Measurements from ENCODE around the gene TSNAX. TPM values are rescaled to one million over a fixed set of nuclear protein-coding genes. Genes with fewer than 3 reads are reported as not detected.

The TSNAX gene
- total and polyA plus RNA-seq, 2 of the 8 experiments (the other 6 are each of a cell fraction or from before 2014, with no cell fraction given) = 7.7 to 34.0 TPM

DNA sequence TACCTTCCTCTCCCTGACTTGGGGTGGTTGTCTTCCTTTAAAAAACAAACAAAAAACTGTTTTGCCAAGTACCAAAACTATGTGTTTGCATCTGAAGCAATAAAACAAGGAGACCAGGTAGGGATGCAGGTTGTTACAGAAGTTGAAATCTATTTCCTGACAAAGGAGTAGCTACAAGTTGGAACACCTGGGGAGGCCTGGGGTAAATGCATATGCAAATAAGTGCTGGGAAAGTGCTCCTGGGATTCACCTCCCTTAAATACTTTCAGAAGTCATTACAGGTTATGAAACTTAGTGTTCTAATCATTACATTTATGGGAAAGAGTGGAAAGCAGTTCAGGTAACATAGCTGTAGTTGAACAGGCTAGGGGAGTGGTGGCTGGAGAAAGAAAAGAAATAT, 1.9 kb upstream of the TSNAX start (continued):
- TF ChIP-seq, protein P1, sequence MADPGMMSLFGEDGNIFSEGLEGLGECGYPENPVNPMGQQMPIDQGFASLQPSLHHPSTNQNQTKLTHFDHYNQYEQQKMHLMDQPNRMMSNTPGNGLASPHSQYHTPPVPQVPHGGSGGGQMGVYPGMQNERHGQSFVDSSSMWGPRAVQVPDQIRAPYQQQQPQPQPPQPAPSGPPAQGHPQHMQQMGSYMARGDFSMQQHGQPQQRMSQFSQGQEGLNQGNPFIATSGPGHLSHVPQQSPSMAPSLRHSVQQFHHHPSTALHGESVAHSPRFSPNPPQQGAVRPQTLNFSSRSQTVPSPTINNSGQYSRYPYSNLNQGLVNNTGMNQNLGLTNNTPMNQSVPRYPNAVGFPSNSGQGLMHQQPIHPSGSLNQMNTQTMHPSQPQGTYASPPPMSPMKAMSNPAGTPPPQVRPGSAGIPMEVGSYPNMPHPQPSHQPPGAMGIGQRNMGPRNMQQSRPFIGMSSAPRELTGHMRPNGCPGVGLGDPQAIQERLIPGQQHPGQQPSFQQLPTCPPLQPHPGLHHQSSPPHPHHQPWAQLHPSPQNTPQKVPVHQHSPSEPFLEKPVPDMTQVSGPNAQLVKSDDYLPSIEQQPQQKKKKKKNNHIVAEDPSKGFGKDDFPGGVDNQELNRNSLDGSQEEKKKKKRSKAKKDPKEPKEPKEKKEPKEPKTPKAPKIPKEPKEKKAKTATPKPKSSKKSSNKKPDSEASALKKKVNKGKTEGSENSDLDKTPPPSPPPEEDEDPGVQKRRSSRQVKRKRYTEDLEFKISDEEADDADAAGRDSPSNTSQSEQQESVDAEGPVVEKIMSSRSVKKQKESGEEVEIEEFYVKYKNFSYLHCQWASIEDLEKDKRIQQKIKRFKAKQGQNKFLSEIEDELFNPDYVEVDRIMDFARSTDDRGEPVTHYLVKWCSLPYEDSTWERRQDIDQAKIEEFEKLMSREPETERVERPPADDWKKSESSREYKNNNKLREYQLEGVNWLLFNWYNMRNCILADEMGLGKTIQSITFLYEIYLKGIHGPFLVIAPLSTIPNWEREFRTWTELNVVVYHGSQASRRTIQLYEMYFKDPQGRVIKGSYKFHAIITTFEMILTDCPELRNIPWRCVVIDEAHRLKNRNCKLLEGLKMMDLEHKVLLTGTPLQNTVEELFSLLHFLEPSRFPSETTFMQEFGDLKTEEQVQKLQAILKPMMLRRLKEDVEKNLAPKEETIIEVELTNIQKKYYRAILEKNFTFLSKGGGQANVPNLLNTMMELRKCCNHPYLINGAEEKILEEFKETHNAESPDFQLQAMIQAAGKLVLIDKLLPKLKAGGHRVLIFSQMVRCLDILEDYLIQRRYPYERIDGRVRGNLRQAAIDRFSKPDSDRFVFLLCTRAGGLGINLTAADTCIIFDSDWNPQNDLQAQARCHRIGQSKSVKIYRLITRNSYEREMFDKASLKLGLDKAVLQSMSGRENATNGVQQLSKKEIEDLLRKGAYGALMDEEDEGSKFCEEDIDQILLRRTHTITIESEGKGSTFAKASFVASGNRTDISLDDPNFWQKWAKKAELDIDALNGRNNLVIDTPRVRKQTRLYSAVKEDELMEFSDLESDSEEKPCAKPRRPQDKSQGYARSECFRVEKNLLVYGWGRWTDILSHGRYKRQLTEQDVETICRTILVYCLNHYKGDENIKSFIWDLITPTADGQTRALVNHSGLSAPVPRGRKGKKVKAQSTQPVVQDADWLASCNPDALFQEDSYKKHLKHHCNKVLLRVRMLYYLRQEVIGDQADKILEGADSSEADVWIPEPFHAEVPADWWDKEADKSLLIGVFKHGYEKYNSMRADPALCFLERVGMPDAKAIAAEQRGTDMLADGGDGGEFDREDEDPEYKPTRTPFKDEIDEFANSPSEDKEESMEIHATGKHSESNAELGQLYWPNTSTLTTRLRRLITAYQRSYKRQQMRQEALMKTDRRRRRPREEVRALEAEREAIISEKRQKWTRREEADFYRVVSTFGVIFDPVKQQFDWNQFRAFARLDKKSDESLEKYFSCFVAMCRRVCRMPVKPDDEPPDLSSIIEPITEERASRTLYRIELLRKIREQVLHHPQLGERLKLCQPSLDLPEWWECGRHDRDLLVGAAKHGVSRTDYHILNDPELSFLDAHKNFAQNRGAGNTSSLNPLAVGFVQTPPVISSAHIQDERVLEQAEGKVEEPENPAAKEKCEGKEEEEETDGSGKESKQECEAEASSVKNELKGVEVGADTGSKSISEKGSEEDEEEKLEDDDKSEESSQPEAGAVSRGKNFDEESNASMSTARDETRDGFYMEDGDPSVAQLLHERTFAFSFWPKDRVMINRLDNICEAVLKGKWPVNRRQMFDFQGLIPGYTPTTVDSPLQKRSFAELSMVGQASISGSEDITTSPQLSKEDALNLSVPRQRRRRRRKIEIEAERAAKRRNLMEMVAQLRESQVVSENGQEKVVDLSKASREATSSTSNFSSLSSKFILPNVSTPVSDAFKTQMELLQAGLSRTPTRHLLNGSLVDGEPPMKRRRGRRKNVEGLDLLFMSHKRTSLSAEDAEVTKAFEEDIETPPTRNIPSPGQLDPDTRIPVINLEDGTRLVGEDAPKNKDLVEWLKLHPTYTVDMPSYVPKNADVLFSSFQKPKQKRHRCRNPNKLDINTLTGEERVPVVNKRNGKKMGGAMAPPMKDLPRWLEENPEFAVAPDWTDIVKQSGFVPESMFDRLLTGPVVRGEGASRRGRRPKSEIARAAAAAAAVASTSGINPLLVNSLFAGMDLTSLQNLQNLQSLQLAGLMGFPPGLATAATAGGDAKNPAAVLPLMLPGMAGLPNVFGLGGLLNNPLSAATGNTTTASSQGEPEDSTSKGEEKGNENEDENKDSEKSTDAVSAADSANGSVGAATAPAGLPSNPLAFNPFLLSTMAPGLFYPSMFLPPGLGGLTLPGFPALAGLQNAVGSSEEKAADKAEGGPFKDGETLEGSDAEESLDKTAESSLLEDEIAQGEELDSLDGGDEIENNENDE (IDR thresholded peaks at IDR 0.05; ENCODE audit: insufficient replicate concordance, low read length) = no peak
- TF ChIP-seq TAF7 (optimal IDR thresholded peaks at IDR 0.05; ENCODE audit: borderline replicate concordance, low read depth, low read length) (no peak), HDAC6 (IDR thresholded peaks at IDR 0.05; ENCODE audit: low read depth, low read length) (no peak), SUZ12 (IDR thresholded peaks at IDR 0.05; ENCODE audit: low read length) (no peak), RBBP5 (IDR thresholded peaks at IDR 0.05; ENCODE audit: borderline replicate concordance, low read depth, low read length) (no peak), SRF (IDR thresholded peaks at IDR 0.05; ENCODE audit: low read depth, low read length) (no peak), POLR2A (IDR thresholded peaks at IDR 0.05; ENCODE audit: control extremely low read depth in 1 of 2, low read depth in 2 of 2, low read length in 2 of 2) (no peak)
- TF ChIP-seq, protein P2, sequence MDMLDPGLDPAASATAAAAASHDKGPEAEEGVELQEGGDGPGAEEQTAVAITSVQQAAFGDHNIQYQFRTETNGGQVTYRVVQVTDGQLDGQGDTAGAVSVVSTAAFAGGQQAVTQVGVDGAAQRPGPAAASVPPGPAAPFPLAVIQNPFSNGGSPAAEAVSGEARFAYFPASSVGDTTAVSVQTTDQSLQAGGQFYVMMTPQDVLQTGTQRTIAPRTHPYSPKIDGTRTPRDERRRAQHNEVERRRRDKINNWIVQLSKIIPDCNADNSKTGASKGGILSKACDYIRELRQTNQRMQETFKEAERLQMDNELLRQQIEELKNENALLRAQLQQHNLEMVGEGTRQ (IDR thresholded peaks at IDR 0.05; ENCODE audit: low read length) = no peak
